Vagina (tissue), 2 donors: ENCODE data around the gene BCL3. TPM values are rescaled to one million over a fixed set of nuclear protein-coding genes. Genes with fewer than 3 reads are reported as not detected.

Experiments
- DNase-seq, 2 donors: peaks; one replicate each; pipeline ENCODE4 v3.0.0-alpha.2; 2017; ENCODE audit errors: extremely low spot score in 2 of 2
- H3K27ac ChIP-seq: fragments of 200-600 bp; sonication (generic); one replicate; pipeline ENCODE4 v1.5.1; 2019
- H3K27me3 ChIP-seq: fragments of 200-600 bp; sonication (generic); one replicate; pipeline ENCODE4 v1.5.1; 2019
- H3K36me3 ChIP-seq, 2 donors: fragments of 200-600 bp; sonication (generic); one replicate each; pipeline ENCODE4 v1.5.1; 2017 to 2019
- H3K4me1 ChIP-seq: fragments of 200-600 bp; sonication (generic); one replicate; pipeline ENCODE4 v1.5.1; 2019
- H3K4me3 ChIP-seq, 2 donors: fragments of 200-600 bp; sonication (generic); 1 replicate in 1 of 2; 2 replicates in 1 of 2; pipeline ENCODE4 v1.5.1; 2016 to 2019
- H3K9me3 ChIP-seq: fragments of 200-600 bp; sonication (generic); one replicate; pipeline ENCODE4 v1.5.1; 2019
- POLR2A ChIP-seq, 2 donors: fragments of 450-650 bp; IDR thresholded peaks; one replicate each; pipeline ENCODE4 v1.6.1; 2017; ENCODE audit warnings: antibody characterized with exemption in 2 of 2, mild to moderate bottlenecking in 2 of 2, moderate library complexity in 2 of 2
- POLR2AphosphoS5 ChIP-seq, 2 donors: sonication (generic); formaldehyde crosslinking; IDR thresholded peaks; one replicate each; pipeline ENCODE4 v1.9.0; 2017; ENCODE audit warnings: antibody characterized with exemption in 2 of 2, mild to moderate bottlenecking in 2 of 2, low read depth in 1 of 2; ENCODE audit not compliant: insufficient read depth in 1 of 2
- intact Hi-C: fragments of 100-400 bp; cut with DNase I; formaldehyde crosslinking; loops from one replicate; pipeline ENCODE4 v1.15.1; 2023
- total RNA-seq: library from RNA; depleted of rRNA; stranded (reverse); fragments of >200 nt; gene quantifications from one replicate; pipeline ENCODE4 v1.2.3, GENCODE V29; 2016
- TF ChIP-seq, protein P1 (sequence below), 3 experiments: fragments of 450-650 bp in 2 of 3; fragments of 200-600 bp in 1 of 3; sonication (generic) in 1 of 3; IDR thresholded peaks; one replicate each; pipeline ENCODE4 v1.5.1; 2017 to 2019; ENCODE audit warnings: antibody characterized with exemption in 3 of 3, mild to moderate bottlenecking in 2 of 3, moderate library complexity in 2 of 3

Gene BCL3
- total RNA-seq, 1 donor from 2014 or later: 86.9 TPM

GRCh38 chr19:44741258-44741731 lies 7.2 kb upstream of the BCL3 start:
- intact Hi-C loops: no loop called here
- peaks cover 54% of the 10 kb centered on the region for H3K4me1 ChIP-seq

GRCh38 chr19:44741841-44742329 lies 6.6 kb upstream of the BCL3 start:
- peaks cover 60% of the 10 kb centered on the region for H3K4me1 ChIP-seq
- H3K27ac ChIP-seq: peak overlapping the region; percentile 93

More at GRCh38 chr19:44741258-44741731, 7.2 kb upstream of the BCL3 start:
- H3K4me3 ChIP-seq: no peak overlapping the region
- no peaks in the 10 kb centered on the region for H3K9me3 ChIP-seq
- no peaks in the 10 kb centered on the region for H3K27me3 ChIP-seq
- peak in 1 of 2 donors; percentile 20 for TF ChIP-seq POLR2AphosphoS5 (IDR thresholded peaks at IDR 0.05; ENCODE audit: insufficient read depth in 1 of 2, low read depth in 1 of 2)
- TF ChIP-seq, protein P1, sequence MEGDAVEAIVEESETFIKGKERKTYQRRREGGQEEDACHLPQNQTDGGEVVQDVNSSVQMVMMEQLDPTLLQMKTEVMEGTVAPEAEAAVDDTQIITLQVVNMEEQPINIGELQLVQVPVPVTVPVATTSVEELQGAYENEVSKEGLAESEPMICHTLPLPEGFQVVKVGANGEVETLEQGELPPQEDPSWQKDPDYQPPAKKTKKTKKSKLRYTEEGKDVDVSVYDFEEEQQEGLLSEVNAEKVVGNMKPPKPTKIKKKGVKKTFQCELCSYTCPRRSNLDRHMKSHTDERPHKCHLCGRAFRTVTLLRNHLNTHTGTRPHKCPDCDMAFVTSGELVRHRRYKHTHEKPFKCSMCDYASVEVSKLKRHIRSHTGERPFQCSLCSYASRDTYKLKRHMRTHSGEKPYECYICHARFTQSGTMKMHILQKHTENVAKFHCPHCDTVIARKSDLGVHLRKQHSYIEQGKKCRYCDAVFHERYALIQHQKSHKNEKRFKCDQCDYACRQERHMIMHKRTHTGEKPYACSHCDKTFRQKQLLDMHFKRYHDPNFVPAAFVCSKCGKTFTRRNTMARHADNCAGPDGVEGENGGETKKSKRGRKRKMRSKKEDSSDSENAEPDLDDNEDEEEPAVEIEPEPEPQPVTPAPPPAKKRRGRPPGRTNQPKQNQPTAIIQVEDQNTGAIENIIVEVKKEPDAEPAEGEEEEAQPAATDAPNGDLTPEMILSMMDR (IDR thresholded peaks at IDR 0.05): no peak
- no peak for TF ChIP-seq POLR2A (IDR thresholded peaks at IDR 0.05)
- no peaks in the 10 kb centered on the region for H3K36me3 ChIP-seq
- DNase-seq: no peak
- H3K27ac ChIP-seq: peak overlapping the region; percentile 93

GRCh38 chr19:44742330-44743061 lies 6.0 kb upstream of the BCL3 start:
- peak overlapping the region; percentile 93 for H3K27ac ChIP-seq
- TF ChIP-seq, protein P1 (IDR thresholded peaks at IDR 0.05): no peak
- TF ChIP-seq POLR2AphosphoS5 (IDR thresholded peaks at IDR 0.05; ENCODE audit: insufficient read depth in 1 of 2, low read depth in 1 of 2) (no peak), POLR2A (IDR thresholded peaks at IDR 0.05) (no peak)
- no peak for DNase-seq
- H3K27me3 ChIP-seq: no peaks in the 10 kb centered on the region
- no peaks in the 10 kb centered on the region for H3K36me3 ChIP-seq
- no peak overlapping the region for H3K4me3 ChIP-seq
- no peaks in the 10 kb centered on the region for H3K9me3 ChIP-seq
- peaks cover 64% of the 10 kb centered on the region for H3K4me1 ChIP-seq
- intact Hi-C loops: no loop called here

More at GRCh38 chr19:44741841-44742329, 6.6 kb upstream of the BCL3 start:
- DNase-seq: peak; percentile 99
- TF ChIP-seq POLR2AphosphoS5 (IDR thresholded peaks at IDR 0.05; ENCODE audit: insufficient read depth in 1 of 2, low read depth in 1 of 2) (peak; percentile 99), POLR2A (IDR thresholded peaks at IDR 0.05) (no peak)
- Histone ChIP-seq H3K9me3 (no peaks in the 10 kb centered on the region), H3K27me3 (no peaks in the 10 kb centered on the region), H3K4me3 (no peak overlapping the region), H3K36me3 (no peaks in the 10 kb centered on the region)
- intact Hi-C loops: no loop called here

DNA sequence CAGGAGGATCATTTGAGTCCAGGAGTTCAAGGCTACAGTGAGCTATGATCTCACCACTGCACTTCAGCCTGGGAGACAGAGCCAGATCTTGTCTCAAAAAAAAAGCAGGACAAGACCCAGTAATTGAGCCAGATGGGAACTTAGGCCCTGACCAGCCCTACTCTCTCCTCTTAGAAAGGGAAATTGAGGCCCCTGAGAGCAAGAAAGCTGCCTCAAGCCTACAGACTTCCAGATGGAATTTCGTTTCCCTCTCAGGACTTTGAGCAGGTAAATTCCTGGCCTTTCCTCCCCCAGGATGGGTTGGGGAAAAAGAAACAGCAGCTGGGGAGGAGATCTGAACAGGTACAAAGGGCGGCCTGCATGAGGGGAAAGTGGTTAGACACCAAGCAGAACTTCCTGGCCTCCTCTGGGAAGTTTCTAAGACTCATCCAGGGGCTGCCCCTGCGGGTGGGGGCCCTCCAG lies 3.6 kb upstream of the BCL3 start:
- Histone ChIP-seq H3K27me3 (no peaks in the 10 kb centered on the region), H3K4me3 (no peak overlapping the region), H3K9me3 (no peaks in the 10 kb centered on the region), H3K4me1 (peaks cover 74% of the 10 kb centered on the region), H3K36me3 (no peaks in the 10 kb centered on the region), H3K27ac (peak overlapping the region; percentile 93)
- TF ChIP-seq POLR2AphosphoS5 (IDR thresholded peaks at IDR 0.05; ENCODE audit: insufficient read depth in 1 of 2, low read depth in 1 of 2) (no peak), POLR2A (IDR thresholded peaks at IDR 0.05) (no peak)
- no peak for DNase-seq
- intact Hi-C loops: no loop called here

- intact Hi-C loops: no loop called here
- H3K36me3 ChIP-seq: no peaks in the 10 kb centered on the region
Measured at GRCh38 chr19:44745341-44745831, 3.1 kb upstream of the BCL3 start.

More at GRCh38 chr19:44745341-44745831, 3.1 kb upstream of the BCL3 start:
- TF ChIP-seq, protein P1 (IDR thresholded peaks at IDR 0.05): no peak
- peak; percentile 68 to 70 for TF ChIP-seq POLR2AphosphoS5 (IDR thresholded peaks at IDR 0.05; ENCODE audit: insufficient read depth in 1 of 2, low read depth in 1 of 2)
- TF ChIP-seq POLR2A (IDR thresholded peaks at IDR 0.05): no peak
- Histone ChIP-seq H3K4me3 (no peak overlapping the region), H3K4me1 (peaks cover 78% of the 10 kb centered on the region), H3K9me3 (no peaks in the 10 kb centered on the region), H3K27me3 (no peaks in the 10 kb centered on the region), H3K27ac (peak overlapping the region; percentile 93)
- no peak for DNase-seq
